A673 (cell line): ENCODE data around the gene MPDZ.

Experiments used
- EZH2 ChIP-seq: fragments of 200-600 bp; sonication (generic); IDR thresholded peaks from 2 replicates; pipeline ENCODE4 v1.6.1; 2017; ENCODE audit warnings: borderline replicate concordance, low read depth, mild to moderate bottlenecking, mixed read lengths, antibody characterized with exemption, low read length; ENCODE audit not compliant: poor library complexity, severe bottlenecking
- TF ChIP-seq, protein P1 (sequence below): fragments of 300-800, 200-600 bp; sonication (generic); conservative IDR thresholded peaks from 2 replicates; pipeline ENCODE4 v1.5.1; 2017; ENCODE audit warnings: low read depth, mild to moderate bottlenecking, antibody characterized with exemption, low read length, moderate library complexity, mixed read lengths

DNA sequence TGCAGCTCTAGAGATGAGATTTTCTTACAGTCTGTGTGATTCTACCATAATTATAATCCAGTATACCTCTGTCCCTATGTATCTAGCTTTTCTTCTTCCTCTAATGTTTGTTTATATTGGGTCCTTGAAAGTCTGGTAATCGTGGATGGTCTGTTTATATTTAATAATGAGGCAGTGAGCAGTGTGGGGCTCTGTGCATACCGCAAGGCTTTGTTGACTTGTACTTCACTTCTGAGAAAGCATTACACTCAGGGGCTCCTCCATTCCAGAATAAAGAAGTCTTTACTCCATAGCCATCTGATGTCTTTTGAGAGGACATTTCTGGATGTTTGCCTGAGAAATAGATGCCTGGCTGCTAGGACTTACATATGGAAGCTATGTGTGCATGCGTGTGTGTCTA, 4.5 kb upstream of the MPDZ start:
- TF ChIP-seq, protein P1, sequence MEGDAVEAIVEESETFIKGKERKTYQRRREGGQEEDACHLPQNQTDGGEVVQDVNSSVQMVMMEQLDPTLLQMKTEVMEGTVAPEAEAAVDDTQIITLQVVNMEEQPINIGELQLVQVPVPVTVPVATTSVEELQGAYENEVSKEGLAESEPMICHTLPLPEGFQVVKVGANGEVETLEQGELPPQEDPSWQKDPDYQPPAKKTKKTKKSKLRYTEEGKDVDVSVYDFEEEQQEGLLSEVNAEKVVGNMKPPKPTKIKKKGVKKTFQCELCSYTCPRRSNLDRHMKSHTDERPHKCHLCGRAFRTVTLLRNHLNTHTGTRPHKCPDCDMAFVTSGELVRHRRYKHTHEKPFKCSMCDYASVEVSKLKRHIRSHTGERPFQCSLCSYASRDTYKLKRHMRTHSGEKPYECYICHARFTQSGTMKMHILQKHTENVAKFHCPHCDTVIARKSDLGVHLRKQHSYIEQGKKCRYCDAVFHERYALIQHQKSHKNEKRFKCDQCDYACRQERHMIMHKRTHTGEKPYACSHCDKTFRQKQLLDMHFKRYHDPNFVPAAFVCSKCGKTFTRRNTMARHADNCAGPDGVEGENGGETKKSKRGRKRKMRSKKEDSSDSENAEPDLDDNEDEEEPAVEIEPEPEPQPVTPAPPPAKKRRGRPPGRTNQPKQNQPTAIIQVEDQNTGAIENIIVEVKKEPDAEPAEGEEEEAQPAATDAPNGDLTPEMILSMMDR = no peak
- no peak for TF ChIP-seq EZH2
